Left lung (tissue), 10 donors: ENCODE measurements around the gene NIPA2. TPM values are rescaled to one million over a fixed set of nuclear protein-coding genes. Genes with fewer than 3 reads are reported as not detected.

Experiments
- ATAC-seq: fragments of 200-7000 bp; cut with Tn5 transposase; one replicate; pipeline ENCODE4 v1.9.1; 2020; ENCODE audit warnings: moderate library complexity
- DNase-seq, 4 donors: peaks; one replicate each; pipeline ENCODE4 v3.0.0-alpha.2; 2013 to 2020
- H3K27ac ChIP-seq, 2 donors: fragments of 200-600 bp; sonication (generic) in 1 of 2; one replicate each; pipeline versions ENCODE4 v1.5.0 to v1.8.0; 2020 to 2021
- H3K27me3 ChIP-seq, 2 donors: fragments of 200-600 bp; sonication (generic) in 1 of 2; one replicate each; pipeline versions ENCODE4 v1.5.0 to v1.8.0; 2020 to 2021
- H3K36me3 ChIP-seq, 2 donors: fragments of 200-600 bp; sonication (generic) in 1 of 2; one replicate each; pipeline versions ENCODE4 v1.5.0 to v1.8.0; 2020 to 2021
- H3K4me1 ChIP-seq, 2 donors: fragments of 200-600 bp; one replicate each; pipeline ENCODE4 v1.8.0; 2021
- H3K4me3 ChIP-seq, 2 donors: fragments of 200-600 bp; sonication (generic) in 1 of 2; one replicate each; pipeline versions ENCODE4 v1.5.0 to v1.8.0; 2020 to 2021; ENCODE audit warnings: mild to moderate bottlenecking in 1 of 2
- H3K9me3 ChIP-seq, 2 donors: fragments of 200-600 bp; sonication (generic) in 1 of 2; one replicate each; pipeline versions ENCODE4 v1.5.0 to v1.8.0; 2020 to 2021
- intact Hi-C, 2 donors: fragments of 100-400 bp; cut with DNase I; formaldehyde crosslinking; loops; one replicate each; pipeline versions ENCODE4 v1.11.2 to v1.14.2; 2022
- polyA plus RNA-seq, 6 donors: library from polyadenylated mRNA; unstranded; fragments of 120-200 nt; gene quantifications; one replicate each; pipeline ENCODE4 v1.2.1, GENCODE V29; 2013; ENCODE audit not compliant: insufficient read length in 6 of 6
- total RNA-seq, 2 donors: library from RNA; stranded (reverse); fragmentation: NEBNext Ultra II Directional; extraction: Animal tissue kit (Norgen Biotek cat#: 25700); gene quantifications; one replicate each; pipeline ENCODE4 v1.2.1, GENCODE V29; 2021
- TF ChIP-seq, protein P1 (sequence below), 2 donors: fragments of 200-600 bp; sonication (generic) in 1 of 2; IDR thresholded peaks; one replicate each; pipeline versions ENCODE4 v1.5.0 to v1.8.0; 2021; ENCODE audit warnings: antibody characterized with exemption in 2 of 2
- donor health status: DM: no; HTN: yes; CAD: no.
- donor health status: DM: no; HTN: no; CAD: no.

NIPA2 gene
- total and polyA plus RNA-seq, 8 donors, result 38.3 to 69.0 (median 43.9) TPM

DNA sequence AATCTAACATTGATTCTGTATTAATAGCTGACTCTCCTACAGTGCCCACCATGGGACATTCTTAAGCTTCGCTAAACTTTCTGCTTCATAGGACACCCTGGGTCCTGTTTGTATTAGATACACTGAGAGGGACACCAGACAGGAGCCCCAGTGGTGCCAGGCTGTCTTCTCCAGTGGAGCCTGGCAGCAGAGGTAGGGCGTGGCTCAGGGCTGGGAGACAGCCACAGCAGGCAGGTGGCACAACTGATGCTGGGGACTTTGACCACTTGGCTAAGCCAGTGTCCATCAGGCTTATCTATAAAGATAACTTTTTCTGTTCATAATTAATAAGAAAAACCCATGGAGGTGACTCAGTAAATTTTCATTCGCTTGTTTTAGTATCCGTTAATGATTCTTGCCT lies 30.2 kb upstream of the NIPA2 start:
- no peak for DNase-seq
- Histone ChIP-seq H3K36me3 (no peaks in the 10 kb centered on the region), H3K4me1 (no peaks in the 10 kb centered on the region), H3K27me3 (no peaks in the 10 kb centered on the region), H3K4me3 (no peak overlapping the region), H3K27ac (no peak overlapping the region), H3K9me3 (no peaks in the 10 kb centered on the region)
- TF ChIP-seq, protein P1, sequence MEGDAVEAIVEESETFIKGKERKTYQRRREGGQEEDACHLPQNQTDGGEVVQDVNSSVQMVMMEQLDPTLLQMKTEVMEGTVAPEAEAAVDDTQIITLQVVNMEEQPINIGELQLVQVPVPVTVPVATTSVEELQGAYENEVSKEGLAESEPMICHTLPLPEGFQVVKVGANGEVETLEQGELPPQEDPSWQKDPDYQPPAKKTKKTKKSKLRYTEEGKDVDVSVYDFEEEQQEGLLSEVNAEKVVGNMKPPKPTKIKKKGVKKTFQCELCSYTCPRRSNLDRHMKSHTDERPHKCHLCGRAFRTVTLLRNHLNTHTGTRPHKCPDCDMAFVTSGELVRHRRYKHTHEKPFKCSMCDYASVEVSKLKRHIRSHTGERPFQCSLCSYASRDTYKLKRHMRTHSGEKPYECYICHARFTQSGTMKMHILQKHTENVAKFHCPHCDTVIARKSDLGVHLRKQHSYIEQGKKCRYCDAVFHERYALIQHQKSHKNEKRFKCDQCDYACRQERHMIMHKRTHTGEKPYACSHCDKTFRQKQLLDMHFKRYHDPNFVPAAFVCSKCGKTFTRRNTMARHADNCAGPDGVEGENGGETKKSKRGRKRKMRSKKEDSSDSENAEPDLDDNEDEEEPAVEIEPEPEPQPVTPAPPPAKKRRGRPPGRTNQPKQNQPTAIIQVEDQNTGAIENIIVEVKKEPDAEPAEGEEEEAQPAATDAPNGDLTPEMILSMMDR (IDR thresholded peaks at IDR 0.05), result no peak
- ATAC-seq, result no peak
- intact Hi-C loops, result no loop called here

DNA sequence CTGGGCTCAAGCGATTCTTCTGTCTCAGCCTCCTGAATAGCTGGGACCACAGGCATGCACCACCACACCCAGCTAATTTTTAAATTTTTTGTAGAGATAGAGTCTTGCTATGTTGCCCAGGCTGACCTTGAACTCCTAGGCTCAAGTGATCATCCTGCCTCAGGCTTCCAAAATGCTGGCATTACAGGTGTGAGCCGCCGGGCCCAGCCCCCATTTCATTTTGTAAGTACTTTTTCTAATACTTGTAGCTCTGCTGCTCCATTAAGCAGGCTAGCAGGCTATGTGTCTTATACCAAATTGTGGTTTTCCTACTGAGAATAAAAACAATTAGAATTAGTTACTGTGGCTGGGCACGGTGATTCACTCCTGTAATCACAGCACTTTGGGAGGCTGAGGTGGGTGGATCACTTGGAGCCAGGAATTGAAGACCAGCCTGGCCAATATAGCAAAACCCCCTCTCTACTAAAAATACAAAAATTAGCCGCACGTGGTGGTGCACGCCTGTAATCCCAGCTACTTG lies 29.6 kb upstream of the NIPA2 start:
- Histone ChIP-seq H3K36me3 (peaks cover 0 to 2% of the 10 kb centered on the region in 2 donors), H3K27me3 (no peaks in the 10 kb centered on the region), H3K27ac (no peak overlapping the region), H3K9me3 (no peaks in the 10 kb centered on the region), H3K4me3 (no peak overlapping the region), H3K4me1 (no peaks in the 10 kb centered on the region)
- DNase-seq (no peak), ATAC-seq (no peak)
- intact Hi-C loops, result no loop called here
- TF ChIP-seq, protein P1 (IDR thresholded peaks at IDR 0.05), result no peak

DNA sequence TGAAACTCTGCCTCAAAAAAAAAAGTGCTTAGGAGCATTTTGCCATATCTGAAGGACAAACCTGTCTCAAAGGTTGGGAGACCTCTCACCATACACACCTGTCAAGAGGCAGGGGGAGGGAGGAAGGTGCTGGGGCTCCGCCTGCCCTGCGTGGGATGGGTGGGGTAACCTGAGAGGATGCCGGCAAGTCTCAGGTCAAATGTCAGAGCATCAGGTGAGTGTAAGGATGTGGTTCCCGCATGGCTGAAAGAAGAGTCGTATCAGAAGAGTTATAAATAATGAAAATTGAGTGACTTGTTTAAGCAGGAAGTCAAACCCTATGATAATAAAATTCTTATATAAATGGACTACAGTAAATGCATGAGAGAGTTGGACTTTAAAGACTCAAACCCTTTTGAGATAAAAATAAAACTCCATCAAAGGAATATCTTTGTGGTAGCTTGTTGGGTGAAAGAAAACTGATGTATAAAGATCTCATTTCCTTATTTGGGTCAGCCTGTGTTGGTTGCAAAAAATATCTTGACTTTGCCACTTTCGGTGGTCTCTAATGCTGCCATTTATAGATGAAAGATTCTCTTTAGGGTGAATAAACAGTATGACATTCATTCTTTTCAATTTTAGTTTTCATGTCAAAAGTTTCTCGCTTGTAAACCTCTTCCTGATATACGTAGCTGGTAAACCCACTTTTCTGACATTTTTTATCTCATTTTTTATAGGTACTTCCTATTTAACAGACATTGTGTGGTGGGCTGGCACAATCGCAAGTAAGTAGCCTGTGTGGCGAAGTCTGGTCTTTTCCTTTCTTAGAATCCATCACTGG lies 28.2 kb upstream of the NIPA2 start:
- peaks cover 0 to 4% of the 10 kb centered on the region in 2 donors for H3K36me3 ChIP-seq
- no peak overlapping the region for H3K27ac ChIP-seq
- TF ChIP-seq, protein P1 (IDR thresholded peaks at IDR 0.05), result no peak
- DNase-seq (no peak), ATAC-seq (no peak)
- no peak overlapping the region for H3K4me3 ChIP-seq
- no peaks in the 10 kb centered on the region for H3K4me1 ChIP-seq
- H3K9me3 ChIP-seq, result no peaks in the 10 kb centered on the region
- H3K27me3 ChIP-seq, result no peaks in the 10 kb centered on the region
- intact Hi-C loops, result no loop called here

DNA sequence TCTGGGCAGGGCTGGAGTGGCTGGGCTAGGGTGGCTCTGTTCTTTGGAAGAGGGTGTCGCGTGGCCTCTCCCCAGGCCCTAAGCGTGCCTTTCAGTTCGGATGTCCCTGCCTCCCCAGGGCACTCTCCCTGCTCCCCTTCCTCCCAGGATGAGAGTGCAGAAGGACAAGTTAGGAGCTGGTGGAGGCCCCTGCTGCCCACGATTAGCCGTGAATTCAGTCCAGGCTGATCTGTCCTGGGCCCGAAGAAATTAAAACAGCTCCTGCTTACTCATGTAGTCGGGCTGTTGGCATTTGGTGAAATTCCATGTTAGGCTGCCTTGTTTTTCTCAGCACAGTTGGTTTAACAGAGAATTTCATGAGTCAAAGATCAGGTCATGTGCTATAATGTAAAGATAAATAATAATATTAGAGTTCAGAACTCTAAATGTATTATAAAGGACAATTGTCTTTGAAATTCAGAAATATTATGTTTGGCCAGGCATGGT lies 27.6 kb upstream of the NIPA2 start:
- H3K36me3 ChIP-seq, result peaks cover 0 to 4% of the 10 kb centered on the region in 2 donors
- no peak overlapping the region for H3K27ac ChIP-seq
- TF ChIP-seq, protein P1 (IDR thresholded peaks at IDR 0.05), result no peak
- H3K4me3 ChIP-seq, result no peak overlapping the region
- H3K27me3 ChIP-seq, result no peaks in the 10 kb centered on the region
- no peaks in the 10 kb centered on the region for H3K9me3 ChIP-seq
- ATAC-seq, result no peak
- intact Hi-C loops, result no loop called here
- H3K4me1 ChIP-seq, result no peaks in the 10 kb centered on the region
- DNase-seq, result no peak

DNA sequence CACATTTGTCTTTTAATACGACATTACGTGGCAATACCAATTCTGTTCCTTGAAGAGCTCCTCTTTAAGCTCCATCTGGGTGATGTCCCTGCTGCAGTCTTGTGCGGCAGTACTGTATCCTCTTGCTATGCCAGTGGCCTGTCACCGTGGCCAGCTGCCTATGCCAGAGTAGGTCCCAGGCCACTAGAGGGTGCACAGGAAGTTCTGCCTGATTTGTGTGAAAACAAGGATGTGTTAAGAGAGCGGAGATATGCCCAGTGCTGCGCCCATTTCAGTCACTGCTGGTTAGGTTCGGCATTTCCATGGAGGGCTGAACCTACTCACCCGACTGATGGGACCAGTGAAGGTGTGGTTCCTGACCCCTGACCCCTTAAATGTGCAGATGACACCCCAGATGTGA lies 26.8 kb upstream of the NIPA2 start:
- DNase-seq (no peak), ATAC-seq (peak; percentile 53)
- TF ChIP-seq, protein P1 (IDR thresholded peaks at IDR 0.05), result peak in 1 of 2 donors; percentile 34
- H3K27me3 ChIP-seq, result no peaks in the 10 kb centered on the region
- intact Hi-C loops, result no loop called here
- H3K36me3 ChIP-seq, result peaks cover 0 to 4% of the 10 kb centered on the region in 2 donors
- H3K27ac ChIP-seq, result no peak overlapping the region
- H3K9me3 ChIP-seq, result no peaks in the 10 kb centered on the region
- H3K4me3 ChIP-seq, result no peak overlapping the region
- H3K4me1 ChIP-seq, result no peaks in the 10 kb centered on the region
